K562 (cell line): Measurements from ENCODE around the gene NRROS. TPM values are rescaled to one million over a fixed set of nuclear protein-coding genes. Genes with fewer than 3 reads are reported as not detected.
A peak's percentile ranks its signal among the peaks of the same experiment; 100 is the strongest.

Experiments
- ATAC-seq: fragments of 200-7000 bp; cut with Tn5 transposase; 3 replicates; pipeline ENCODE4 v1.9.1; 2020; ENCODE audit warnings: moderate library complexity
- BruUV-seq: library from RNA; stranded (reverse); fragments of 400-500 nt; replicated peaks from 2 replicates; lab custom pipeline; 2021; lab: Mats Ljungman, UMichigan
- CTCF ChIA-PET: fragments of 300-600 bp; formaldehyde crosslinking; extraction: SDS; loops from one replicate; lab custom pipeline; 2021; ENCODE audit warnings: low intra/inter-chr PET ratio; lab: Yijun Ruan, JAX
- POLR2A ChIA-PET: fragments of 300-600, 350-650 bp; sonication (Branson Sonifier 250); formaldehyde crosslinking; extraction: SDS; loops from one replicate; lab custom pipeline; 2021; ENCODE audit warnings: antibody characterized with exemption, inconsistent platforms; lab: Yijun Ruan, JAX
- DNase-seq, 4 experiments: peaks; one replicate each; pipeline versions ENCODE4 v3.0.0 to v3.0.0-alpha.2; 2011 to 2018; ENCODE audit warnings: low spot score in 3 of 4, mixed read lengths in 3 of 4; ENCODE audit errors: extremely low read depth in 1 of 4
- FAIRE-seq: peaks from 2 replicates; lab custom pipeline; 2011; peaks lifted over from hg19 to GRCh38; lab: Jason Lieb, UNC
- H2AFZ ChIP-seq: 2 replicates; pipeline ENCODE4 v1.6.0; 2011; ENCODE audit warnings: low read depth, low read length, control low read depth, inconsistent platforms
- H3K27ac ChIP-seq: fragments of 200-600 bp; 3 replicates; pipeline ENCODE4 v1.8.0; 2011; ENCODE audit warnings: low read depth, mild to moderate bottlenecking, control low read depth, inconsistent platforms, low read length, moderate library complexity, mixed read lengths; ENCODE audit errors: extremely low read depth
- H3K27me3 ChIP-seq, 2 experiments: fragments of 300-600 bp in 1 of 2; 2 replicates in 1 of 2; 3 replicates in 1 of 2; pipeline versions ENCODE4 v1.6.0 to v1.8.0; 2011; ENCODE audit warnings: inconsistent platforms in 2 of 2, low read length in 2 of 2, mild to moderate bottlenecking in 1 of 2, mixed read lengths in 1 of 2, moderate library complexity in 1 of 2; ENCODE audit not compliant: control insufficient read depth in 2 of 2, insufficient read depth in 2 of 2
- H3K36me3 ChIP-seq: fragments of 300-600 bp; 3 replicates; pipeline ENCODE4 v1.8.0; 2011; ENCODE audit warnings: mild to moderate bottlenecking, low read length, inconsistent platforms; ENCODE audit not compliant: control insufficient read depth, insufficient read depth
- H3K4me1 ChIP-seq, 2 experiments: fragments of 200-600 bp in 1 of 2; replicated peaks in 1 of 2; 2 replicates in 1 of 2; 3 replicates in 1 of 2; pipeline versions ENCODE4 v1.5.1 to v1.8.0; 2011; ENCODE audit warnings: inconsistent platforms in 2 of 2, low read length in 2 of 2, mild to moderate bottlenecking in 1 of 2, mixed read lengths in 1 of 2, moderate library complexity in 1 of 2; ENCODE audit not compliant: control insufficient read depth in 2 of 2, insufficient read depth in 2 of 2
- H3K4me2 ChIP-seq: 2 replicates; pipeline ENCODE4 v1.6.1; 2011; ENCODE audit warnings: low read length, control low read depth, inconsistent platforms, mixed read lengths; ENCODE audit not compliant: insufficient read depth
- H3K4me3 ChIP-seq: fragments of 200-600 bp; sonication (generic), shearing (Covaris generic); 2 replicates; pipeline ENCODE4 v1.5.1; 2016; ENCODE audit warnings: control low read depth, inconsistent platforms
- H3K79me2 ChIP-seq: fragments of 200-600 bp; 3 replicates; pipeline ENCODE4 v1.8.0; 2011; ENCODE audit warnings: low read length, inconsistent platforms; ENCODE audit not compliant: control insufficient read depth, insufficient read depth
- H3K9ac ChIP-seq, 2 experiments: 2 replicates each; pipeline versions ENCODE4 v1.6.0 to v1.6.1; 2011; ENCODE audit warnings: low read depth in 2 of 2, low read length in 2 of 2, control low read depth in 1 of 2, inconsistent platforms in 1 of 2, mild to moderate bottlenecking in 1 of 2, mixed read lengths in 1 of 2; ENCODE audit not compliant: insufficient read depth in 1 of 2
- H3K9me1 ChIP-seq: one replicate; pipeline ENCODE4 v1.6.0; 2011; ENCODE audit warnings: inconsistent platforms, mild to moderate bottlenecking, low read length, moderate library complexity; ENCODE audit not compliant: control insufficient read depth, insufficient read depth
- H3K9me3 ChIP-seq: replicated peaks from 2 replicates; pipeline ENCODE4 v1.5.1; 2011; ENCODE audit warnings: low read depth, low read length, inconsistent platforms; ENCODE audit not compliant: control insufficient read depth, insufficient read depth
- H4K20me1 ChIP-seq: replicated peaks from 2 replicates; pipeline ENCODE4 v1.6.1; 2011; ENCODE audit warnings: low read length, inconsistent platforms, mixed read lengths; ENCODE audit not compliant: control insufficient read depth, insufficient read depth
- BRF1 ChIP-seq: IDR thresholded peaks from 3 replicates; pipeline ENCODE4 v1.6.1; 2011; ENCODE audit warnings: borderline replicate concordance, mild to moderate bottlenecking; ENCODE audit not compliant: insufficient read length; ENCODE audit errors: extremely low read depth
- CEBPG ChIP-seq, 3 experiments: fragments of 200-800 bp in 1 of 3; sonication (Bioruptor generic) in 1 of 3; sonication (generic) in 1 of 3; formaldehyde crosslinking in 1 of 3; IDR thresholded peaks in 2 of 3; conservative IDR thresholded peaks in 1 of 3; 2 replicates each; pipeline versions ENCODE4 v1.6.1 to v1.8.0; 2016 to 2022; ENCODE audit warnings: missing compliant biosample characterization in 2 of 3, missing genetic modification characterization in 2 of 3, mild to moderate bottlenecking in 1 of 3, missing genetic modification reagents in 1 of 3
- ETV6 ChIP-seq, 3 experiments: fragments of 150-350 bp in 1 of 3; sonication (generic) in 1 of 3; formaldehyde crosslinking in 1 of 3; IDR thresholded peaks; 2 replicates each; pipeline versions ENCODE4 v1.6.1 to v1.8.0; 2014 to 2022; ENCODE audit warnings: borderline replicate concordance in 2 of 3, low read depth in 2 of 3, antibody characterized with exemption in 1 of 3, low read length in 1 of 3, mild to moderate bottlenecking in 1 of 3, missing genetic modification reagents in 1 of 3
- LCOR ChIP-seq: sonication (generic); formaldehyde crosslinking; IDR thresholded peaks from 2 replicates; pipeline ENCODE4 v1.8.0; 2022; ENCODE audit warnings: mild to moderate bottlenecking, missing genetic modification reagents
- MEF2A ChIP-seq: IDR thresholded peaks from 2 replicates; pipeline ENCODE4 v1.6.1; 2011; ENCODE audit warnings: low read depth, mild to moderate bottlenecking, low read length, moderate library complexity; ENCODE audit not compliant: control insufficient read depth
- MYBL2 ChIP-seq, 2 experiments: fragments of 450-650 bp in 1 of 2; sonication (generic) in 1 of 2; formaldehyde crosslinking in 1 of 2; IDR thresholded peaks; 2 replicates each; pipeline versions ENCODE4 v1.6.1 to v1.8.1; 2017 to 2022; ENCODE audit warnings: borderline replicate concordance in 1 of 2, inconsistent platforms in 1 of 2, low read depth in 1 of 2, mild to moderate bottlenecking in 1 of 2, missing genetic modification reagents in 1 of 2, moderate library complexity in 1 of 2
- RBM14 ChIP-seq: fragments of 200-400 bp; formaldehyde crosslinking; IDR thresholded peaks from 2 replicates; pipeline ENCODE4 v1.6.1; 2018; ENCODE audit warnings: low read depth, mild to moderate bottlenecking, low read length, moderate library complexity, borderline replicate concordance; ENCODE audit not compliant: insufficient read depth
- SIRT6 ChIP-seq: IDR thresholded peaks from one replicate; pipeline ENCODE4 v1.6.1; 2012; ENCODE audit warnings: low read depth, mild to moderate bottlenecking, control low read depth, inconsistent platforms, low read length, moderate library complexity
- TBP ChIP-seq: optimal IDR thresholded peaks from 2 replicates; pipeline ENCODE3; 2011; ENCODE audit warnings: low read depth, low read length, improper control_type of control experiment
- TCF7L2 ChIP-seq: fragments of 150-350 bp; IDR thresholded peaks from 2 replicates; pipeline ENCODE4 v1.6.1; 2016; ENCODE audit warnings: low read depth, mild to moderate bottlenecking, low read length, moderate library complexity
- WHSC1 ChIP-seq: IDR thresholded peaks from one replicate; pipeline ENCODE4 v1.6.1; 2012; ENCODE audit warnings: low read length, control low read depth, inconsistent platforms
- ZC3H11A ChIP-seq: IDR thresholded peaks from 2 replicates; pipeline ENCODE4 v1.6.1; 2012; ENCODE audit warnings: low read depth, low read length, improper control_type of control experiment
- ZNF583 ChIP-seq: fragments of 250-450 bp; sonication (Bioruptor Pico); IDR thresholded peaks from 2 replicates; pipeline ENCODE4 v1.4.0; 2020
- WGBS: fragments of 100-300 bp; shearing (Covaris generic); methylation state at CpG from one replicate; pipeline ENCODE4 v1.1.6; 2016; ENCODE audit warnings: low coverage, mixed read lengths; ENCODE audit not compliant: insufficient coverage; ENCODE audit errors: missing lambda C conversion rate; 5-methylcytosine and 5-hydroxymethylcytosine counted together
- in situ Hi-C: fragments of 300-500 bp; cut with MboI; formaldehyde crosslinking; loops from 4 replicates; pipeline ENCODE4 v1.15.0; 2018; ENCODE audit warnings: inconsistent platforms, mixed read lengths
- intact Hi-C: fragments of 100-400 bp; cut with micrococcal nuclease; formaldehyde crosslinking; loops from 2 replicates; pipeline ENCODE4 v1.14.2; 2022
- polyA plus RNA-seq, 8 experiments: library from polyadenylated mRNA; depleted of rRNA in 4 of 8; stranded (reverse) in 5 of 8; unstranded in 3 of 8; fragments of >200 nt; fragmentation: Nextera tagmentation in 2 of 8; fragmentation: Illumina TruSeq in 1 of 8; extraction: Ambion mirVana in 2 of 8; extraction: Trizol in 1 of 8; gene quantifications; 2 replicates each; pipeline versions ENCODE4 v1.2.1 to v1.2.3, GENCODE V29; 2011 to 2014; ENCODE audit warnings: inconsistent platforms in 1 of 8, missing spikeins in 1 of 8
- total RNA-seq, 7 experiments: library from RNA; depleted of rRNA in 6 of 7; stranded (reverse); fragments of >200 nt in 6 of 7; fragmentation: Illumina TruSeq in 2 of 7; extraction: Trizol in 2 of 7; gene quantifications; 2 replicates each; pipeline versions ENCODE4 v1.2.1 to v1.2.3, GENCODE V29; 2011 to 2021; ENCODE audit warnings: low replicate concordance in 1 of 7

Gene NRROS
- total and polyA plus RNA-seq, 9 of the 15 experiments (the other 6 are each of a cell fraction or from before 2014, with no cell fraction given), result 0.34 to 13.8 (median 3.8) TPM

GRCh38 chr3:196619223-196619622 lies 20.3 kb upstream of the NRROS start:
- H4K20me1 ChIP-seq, result no peaks in the 10 kb centered on the region
- DNase-seq, result no peak
- no TSS peak for BruUV-seq

More at GRCh38 chr3:196619223-196619622, 20.3 kb upstream of the NRROS start:
- H3K4me3 ChIP-seq, result no peak overlapping the region
- H3K9ac ChIP-seq, result no peak overlapping the region; a peak in 1 of 4 replicates
- no peaks in the 10 kb centered on the region for H3K36me3 ChIP-seq
- no peak overlapping the region for H3K4me2 ChIP-seq
- H3K27ac ChIP-seq, result 0 out of 3 replicates have a peak overlapping the region, but pooled peaks have one; percentile 38
- no peaks in the 10 kb centered on the region for H3K9me1 ChIP-seq
- in situ Hi-C loops (no loop called here), intact Hi-C loops (no loop called here)
- ATAC-seq, result no peak
- CTCF ChIA-PET, result no interaction called here
- no peak for FAIRE-seq
- H3K27me3 ChIP-seq, result no peaks in the 10 kb centered on the region
- no peaks in the 10 kb centered on the region for H3K79me2 ChIP-seq
- peaks cover 7 to 19% of the 10 kb centered on the region in 2 experiments; a peak in 4 of 5 replicates for H3K4me1 ChIP-seq
- H2AFZ ChIP-seq, result peak overlapping the region; percentile 63; the same call in 1 of the 2 replicates
- TF ChIP-seq ZNF583 (CRISPR knock-in tag), result no peak
- no peak for TF ChIP-seq WHSC1
- TF ChIP-seq MYBL2 (IDR thresholded peaks at IDR 0.05; ENCODE audit: low read depth), result no peak
- TF ChIP-seq MYBL2 (CRISPR knock-in tag; IDR thresholded peaks at IDR 0.05; ENCODE audit: borderline replicate concordance), result no peak
- TF ChIP-seq CEBPG (CRISPR knock-in tag; IDR thresholded peaks at IDR 0.05), result no peak
- TF ChIP-seq CEBPG (tag; conservative IDR thresholded peaks at IDR 0.05 in 1 of 2, IDR thresholded peaks at IDR 0.05 in 1 of 2), result no peak
- TF ChIP-seq BRF1, result no peak
- TF ChIP-seq ETV6 (IDR thresholded peaks at IDR 0.05; ENCODE audit: borderline replicate concordance in 1 of 2, low read depth in 2 of 2, low read length in 1 of 2), result no peak
- TF ChIP-seq ETV6 (CRISPR knock-in tag; IDR thresholded peaks at IDR 0.05; ENCODE audit: borderline replicate concordance), result no peak
- no peak for TF ChIP-seq TBP
- TF ChIP-seq SIRT6, result no peak
- TF ChIP-seq TCF7L2, result no peak
- no peak for TF ChIP-seq RBM14
- TF ChIP-seq MEF2A, result no peak
- TF ChIP-seq ZC3H11A, result no peak
- no peak for TF ChIP-seq LCOR (CRISPR knock-in tag)
- POLR2A ChIA-PET, result interaction anchor here (1.0 kb wide), 1 partner anchor 12 kb away, joined by 5 read pairs; no protein-coding TSS in a partner anchor
- WGBS, result 60% methylated on average over 5 of the region's 5 CpGs
- no peaks in the 10 kb centered on the region for H3K9me3 ChIP-seq
